Breast epithelium (tissue), 3 donors: ENCODE measurements around the gene ACR.

ENCODE experiments used
- POLR2A ChIP-seq: fragments of 450-650 bp; IDR thresholded peaks from one replicate; pipeline ENCODE4 v1.6.1; 2016; ENCODE audit warnings: antibody characterized with exemption, mild to moderate bottlenecking, moderate library complexity
- POLR2AphosphoS5 ChIP-seq, 3 donors: sonication (generic); formaldehyde crosslinking; IDR thresholded peaks; one replicate each; pipeline ENCODE4 v1.6.1; 2017; ENCODE audit warnings: antibody characterized with exemption in 3 of 3
- TF ChIP-seq, protein P1 (sequence below), 3 donors: fragments of 450-650 bp; IDR thresholded peaks; one replicate each; pipeline ENCODE4 v1.5.1; 2016 to 2017; ENCODE audit warnings: antibody characterized with exemption in 3 of 3, mild to moderate bottlenecking in 3 of 3, moderate library complexity in 3 of 3

DNA sequence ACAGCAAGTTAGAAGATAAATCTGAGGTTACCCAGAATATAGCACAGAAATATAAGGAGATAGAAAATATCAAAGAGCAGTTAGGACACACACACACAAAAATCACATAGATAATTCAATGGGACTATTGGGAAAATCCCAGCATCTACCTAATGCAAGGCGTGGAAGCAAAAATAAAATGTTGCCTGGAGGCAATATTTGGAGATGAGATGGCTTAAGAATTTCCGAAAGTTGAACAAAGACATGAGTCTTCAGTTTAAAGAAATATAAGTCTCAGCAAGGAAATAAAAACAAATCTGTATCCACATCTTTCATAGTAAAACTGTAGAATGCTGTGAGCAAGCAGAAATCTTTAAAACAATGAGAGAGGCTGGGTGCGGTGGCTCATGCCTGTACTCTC is 29.5 kb upstream of the ACR start:
- TF ChIP-seq, protein P1, sequence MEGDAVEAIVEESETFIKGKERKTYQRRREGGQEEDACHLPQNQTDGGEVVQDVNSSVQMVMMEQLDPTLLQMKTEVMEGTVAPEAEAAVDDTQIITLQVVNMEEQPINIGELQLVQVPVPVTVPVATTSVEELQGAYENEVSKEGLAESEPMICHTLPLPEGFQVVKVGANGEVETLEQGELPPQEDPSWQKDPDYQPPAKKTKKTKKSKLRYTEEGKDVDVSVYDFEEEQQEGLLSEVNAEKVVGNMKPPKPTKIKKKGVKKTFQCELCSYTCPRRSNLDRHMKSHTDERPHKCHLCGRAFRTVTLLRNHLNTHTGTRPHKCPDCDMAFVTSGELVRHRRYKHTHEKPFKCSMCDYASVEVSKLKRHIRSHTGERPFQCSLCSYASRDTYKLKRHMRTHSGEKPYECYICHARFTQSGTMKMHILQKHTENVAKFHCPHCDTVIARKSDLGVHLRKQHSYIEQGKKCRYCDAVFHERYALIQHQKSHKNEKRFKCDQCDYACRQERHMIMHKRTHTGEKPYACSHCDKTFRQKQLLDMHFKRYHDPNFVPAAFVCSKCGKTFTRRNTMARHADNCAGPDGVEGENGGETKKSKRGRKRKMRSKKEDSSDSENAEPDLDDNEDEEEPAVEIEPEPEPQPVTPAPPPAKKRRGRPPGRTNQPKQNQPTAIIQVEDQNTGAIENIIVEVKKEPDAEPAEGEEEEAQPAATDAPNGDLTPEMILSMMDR (IDR thresholded peaks at IDR 0.05) = no peak
- TF ChIP-seq POLR2AphosphoS5 (IDR thresholded peaks at IDR 0.05) (no peak), POLR2A (no peak)
